GM13977 (cell line): ENCODE results near the gene CPNE1.

ENCODE experiments used
- DNase-seq: peaks from one replicate; pipeline ENCODE4 v3.0.0; 2012; ENCODE audit warnings: low spot score
- in situ Hi-C: fragments of 300-500 bp; cut with MboI; formaldehyde crosslinking; loops from one replicate; pipeline ENCODE4 v1.12.0; 2022; ENCODE audit warnings: low sequenced_read_pairs, low pct_unique_long_range_greater_than_20kb, mixed read lengths, inconsistent platforms; ENCODE audit not compliant: unreplicated experiment
- TF ChIP-seq, protein P1 (sequence below): IDR thresholded peaks from 2 replicates; pipeline ENCODE4 v1.5.1; 2012; ENCODE audit warnings: mild to moderate bottlenecking, control low read depth; ENCODE audit not compliant: insufficient read depth; ENCODE audit errors: extremely low read depth, missing control alignments

CPNE1 gene

DNA sequence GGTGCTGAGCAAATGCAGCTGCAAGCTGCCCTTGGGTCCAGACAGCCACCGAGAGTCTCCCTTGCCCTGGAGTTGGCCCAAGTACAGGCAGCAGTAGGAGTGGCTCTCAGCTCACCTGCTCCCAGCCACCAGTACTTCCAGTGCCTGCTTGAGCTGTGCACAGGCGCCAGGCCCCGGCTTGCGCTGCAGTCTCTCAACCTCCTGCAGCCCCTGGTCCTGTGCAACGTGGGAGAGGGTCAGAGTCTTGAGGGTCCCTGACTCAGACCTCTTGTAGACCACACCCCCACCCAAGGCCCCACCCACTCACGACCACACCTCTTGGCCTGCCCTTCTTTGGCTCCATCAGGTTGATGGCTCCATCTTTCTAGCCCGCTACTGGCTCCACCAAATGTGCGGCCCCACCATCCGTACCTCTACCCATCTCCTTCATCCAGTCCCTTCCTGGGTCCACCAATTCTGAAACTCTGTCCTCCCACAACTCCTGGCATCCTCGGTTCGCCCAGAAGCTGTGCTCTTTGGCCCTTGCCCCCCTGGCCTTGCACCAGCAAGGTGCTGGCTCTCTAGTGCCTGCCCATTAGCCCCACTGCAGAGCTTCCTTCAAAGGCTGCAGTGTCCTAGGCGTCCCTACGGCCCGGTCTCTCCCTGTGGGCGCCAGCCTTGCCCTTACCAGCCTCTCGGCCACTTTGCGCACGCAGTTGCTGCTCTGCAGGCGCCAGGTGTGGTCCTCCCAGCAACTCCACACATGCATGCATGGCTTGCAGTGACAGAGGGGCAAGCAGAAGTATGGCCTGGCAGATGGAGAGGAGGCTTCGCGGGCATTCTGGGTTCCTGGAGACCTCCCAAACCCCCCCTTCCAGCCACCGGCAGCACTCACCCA, 65.6 kb downstream of the CPNE1 start:
- in situ Hi-C loops, result no loop called here
- TF ChIP-seq, protein P1, sequence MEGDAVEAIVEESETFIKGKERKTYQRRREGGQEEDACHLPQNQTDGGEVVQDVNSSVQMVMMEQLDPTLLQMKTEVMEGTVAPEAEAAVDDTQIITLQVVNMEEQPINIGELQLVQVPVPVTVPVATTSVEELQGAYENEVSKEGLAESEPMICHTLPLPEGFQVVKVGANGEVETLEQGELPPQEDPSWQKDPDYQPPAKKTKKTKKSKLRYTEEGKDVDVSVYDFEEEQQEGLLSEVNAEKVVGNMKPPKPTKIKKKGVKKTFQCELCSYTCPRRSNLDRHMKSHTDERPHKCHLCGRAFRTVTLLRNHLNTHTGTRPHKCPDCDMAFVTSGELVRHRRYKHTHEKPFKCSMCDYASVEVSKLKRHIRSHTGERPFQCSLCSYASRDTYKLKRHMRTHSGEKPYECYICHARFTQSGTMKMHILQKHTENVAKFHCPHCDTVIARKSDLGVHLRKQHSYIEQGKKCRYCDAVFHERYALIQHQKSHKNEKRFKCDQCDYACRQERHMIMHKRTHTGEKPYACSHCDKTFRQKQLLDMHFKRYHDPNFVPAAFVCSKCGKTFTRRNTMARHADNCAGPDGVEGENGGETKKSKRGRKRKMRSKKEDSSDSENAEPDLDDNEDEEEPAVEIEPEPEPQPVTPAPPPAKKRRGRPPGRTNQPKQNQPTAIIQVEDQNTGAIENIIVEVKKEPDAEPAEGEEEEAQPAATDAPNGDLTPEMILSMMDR, result no peak
- DNase-seq, result peak; percentile 11

DNA sequence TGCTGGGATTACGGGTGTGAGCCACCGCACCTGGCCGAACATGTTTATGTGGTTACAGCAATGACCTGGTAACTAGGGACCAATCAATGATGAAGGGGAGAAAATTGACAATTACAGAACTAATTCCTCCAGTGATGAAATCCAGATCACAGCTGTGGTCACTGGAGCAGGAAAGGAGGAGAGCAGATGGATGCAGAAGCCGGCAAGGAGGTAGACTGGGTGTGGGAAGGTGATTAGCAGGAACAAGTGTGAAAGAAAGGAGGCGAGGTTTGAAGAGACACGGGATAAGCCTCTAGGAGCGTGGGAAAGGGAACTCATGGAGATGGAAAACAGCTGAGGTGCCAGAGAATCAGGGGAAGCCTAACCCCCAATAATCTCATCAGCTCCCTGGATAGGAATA, 66.2 kb downstream of the CPNE1 start:
- in situ Hi-C loops, result no loop called here
- no peak for DNase-seq
- TF ChIP-seq, protein P1, result no peak

DNA sequence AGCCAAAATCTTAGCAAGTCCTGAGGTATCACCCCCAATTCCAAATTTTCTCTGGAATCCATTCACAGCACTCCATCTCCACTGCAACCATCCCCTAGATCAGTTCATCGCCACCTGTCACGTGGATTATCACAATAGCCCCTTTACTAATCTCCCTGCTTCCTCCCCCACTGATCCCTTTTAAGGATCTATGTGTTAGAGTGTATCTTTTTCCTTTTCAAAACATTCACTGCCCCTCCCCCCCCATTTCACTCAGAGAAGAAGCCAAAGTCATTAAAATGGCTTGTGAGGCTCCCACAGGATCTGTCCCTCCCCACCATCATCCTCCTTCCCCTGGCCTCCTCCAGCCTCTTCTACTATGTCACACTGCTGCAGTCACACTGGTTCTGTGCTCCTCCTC, 67.5 kb downstream of the CPNE1 start:
- TF ChIP-seq, protein P1, result no peak
- DNase-seq, result no peak
- in situ Hi-C loops, result no loop called here

DNA sequence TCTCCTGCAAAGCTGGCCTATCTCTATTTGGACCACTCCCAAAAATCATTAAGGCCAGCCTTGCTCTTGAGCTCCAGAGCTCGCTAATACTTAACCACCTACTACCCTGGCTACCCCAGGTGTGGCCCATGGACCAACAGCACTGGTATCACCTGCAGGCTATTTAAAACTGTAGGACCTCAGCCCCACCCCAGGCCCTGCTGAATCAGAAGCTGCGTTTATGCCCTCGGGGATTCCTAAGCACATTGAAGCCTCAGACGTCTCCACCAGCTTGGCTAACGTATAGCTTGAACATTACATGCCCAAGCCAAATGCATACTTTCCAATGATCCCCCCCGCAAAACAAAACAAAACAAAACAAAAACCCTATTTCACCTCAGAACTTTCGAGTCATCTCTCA, 68.8 kb downstream of the CPNE1 start:
- in situ Hi-C loops, result no loop called here
- TF ChIP-seq, protein P1, result no peak
- no peak for DNase-seq

DNA sequence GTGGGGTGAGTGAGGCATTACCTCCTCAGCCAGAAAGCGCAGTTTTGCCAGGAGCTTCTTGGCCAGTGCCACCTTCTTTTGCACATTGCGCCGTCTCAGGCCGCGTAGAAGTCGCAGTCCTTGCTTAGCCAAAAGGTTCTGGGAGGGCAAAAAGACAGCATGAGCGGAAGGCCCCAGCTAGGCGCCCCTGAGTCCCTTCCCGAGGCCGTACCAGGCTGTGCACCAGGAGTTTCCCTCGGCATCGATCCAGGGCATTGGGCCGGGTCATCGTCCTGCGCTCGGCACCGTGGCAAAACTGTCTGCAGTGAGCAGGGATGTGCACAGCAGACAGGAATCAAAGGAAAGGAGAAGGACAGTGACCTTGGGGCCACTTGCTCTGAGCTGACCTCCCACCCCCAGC, 69.2 kb downstream of the CPNE1 start:
- no peak for DNase-seq
- TF ChIP-seq, protein P1, result no peak
- in situ Hi-C loops, result no loop called here

DNA sequence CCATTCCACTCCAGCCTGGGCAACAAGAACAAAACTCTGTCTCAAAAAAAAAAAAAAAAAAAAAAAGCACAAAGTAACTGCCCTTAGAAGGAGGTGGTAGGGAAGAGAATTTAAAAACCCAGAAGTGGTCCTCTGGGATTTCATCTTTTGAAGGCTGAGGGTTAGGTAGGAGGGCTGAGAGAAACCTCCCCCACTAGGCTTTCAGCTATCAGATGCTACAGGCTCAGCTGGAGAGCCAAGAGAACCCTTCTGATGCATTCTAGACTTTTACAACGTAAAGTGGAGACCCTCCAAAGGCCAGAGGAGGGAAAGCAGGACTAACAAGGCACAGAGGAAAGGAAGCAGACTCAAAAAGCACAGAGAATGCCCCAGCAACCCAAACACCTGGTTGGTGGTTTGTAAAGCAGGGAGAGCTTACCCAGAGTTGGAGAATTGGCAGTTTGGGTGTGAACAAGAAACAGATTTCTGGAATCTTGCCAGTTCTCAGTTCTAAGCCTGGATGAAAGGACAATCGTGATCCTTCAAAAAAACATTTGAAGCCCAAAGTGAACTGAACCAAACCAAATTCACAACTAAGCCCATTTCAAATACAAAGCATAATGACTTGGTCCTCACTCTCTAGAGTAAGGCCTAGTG, 72.2 kb downstream of the CPNE1 start:
- in situ Hi-C loops, result no loop called here
- no peak for DNase-seq
- TF ChIP-seq, protein P1, result no peak
